ENCODE measurements around the gene IL2RA. TPM values are rescaled to one million over a fixed set of nuclear protein-coding genes. Genes with fewer than 3 reads are reported as not detected.

IL2RA gene
- total and polyA plus RNA-seq, 2 donors (not counting 3 experiments of a cell fraction or from before 2014, with no cell fraction given) = not detected

- Histone ChIP-seq H3K4me2 (ENCODE audit: insufficient read depth, low read length) (no peak overlapping the region), H3K9me1 (replicated peaks; ENCODE audit: control insufficient read depth, extremely low read depth, insufficient read depth, low read length) (no peaks in the 10 kb centered on the region), H3K79me2 (ENCODE audit: control insufficient read depth, insufficient read depth, low read length) (no peaks in the 10 kb centered on the region), H3K9me3 (replicated peaks; ENCODE audit: control insufficient read depth, insufficient read depth, low read length) (no peaks in the 10 kb centered on the region), H4K20me1 (replicated peaks; ENCODE audit: control insufficient read depth, extremely low read depth, insufficient read depth, low read length) (no peaks in the 10 kb centered on the region), H3K4me3 (replicated peaks in 1 of 3; ENCODE audit: insufficient read depth in 1 of 3, low read depth in 1 of 3, low read length in 3 of 3) (no peak overlapping the region), H2AFZ (ENCODE audit: low read depth, low read length) (no peak overlapping the region), H3K27ac (ENCODE audit: insufficient read depth, low read depth, low read length) (no peak overlapping the region), H3K4me1 (ENCODE audit: control insufficient read depth, extremely low read depth, insufficient read depth, low read length) (no peaks in the 10 kb centered on the region), H3K36me3 (ENCODE audit: control insufficient read depth in 2 of 2, extremely low read depth in 1 of 2, insufficient read depth in 2 of 2, low read length in 2 of 2) (no peaks in the 10 kb centered on the region), H3K9ac (replicated peaks; ENCODE audit: extremely low read depth, insufficient read depth, low read length) (no peak overlapping the region), H3K27me3 (ENCODE audit: control insufficient read depth in 2 of 2, insufficient read depth in 2 of 2, low read length in 2 of 2) (no peaks in the 10 kb centered on the region)
- CTCF ChIA-PET = interaction anchor here (0.6 to 1.1 kb wide), 2 partner anchors 22 to 554 kb away, joined by 3 to 4 read pairs; no protein-coding TSS in a partner anchor
- intact Hi-C loops (cut with micrococcal nuclease) (no loop called here), dilution Hi-C loops (cut with MboI; ENCODE audit: extremely low pct_ligation_motif_present, low sequenced_read_pairs) (no loop called here)
- no peak for DNase-seq (ENCODE audit: low read depth, low spot score)
- POLR2A ChIA-PET = no interaction called here
- no peak for FAIRE-seq
- TF ChIP-seq POLR2AphosphoS5 (IDR thresholded peaks at IDR 0.05; ENCODE audit: insufficient read depth, low read depth, low read length) (no peak), GATA2 (IDR thresholded peaks at IDR 0.05; ENCODE audit: insufficient read depth, insufficient read length, low read depth, low read length) (no peak), MYC (IDR thresholded peaks at IDR 0.05; ENCODE audit: low read depth, low read length) (no peak), POLR2A (IDR thresholded peaks at IDR 0.05; ENCODE audit: low read depth, low read length) (no peak), EZH2 (IDR thresholded peaks at IDR 0.05; ENCODE audit: borderline replicate concordance, low read depth, low read length, severe bottlenecking) (no peak), CTCF (IDR thresholded peaks at IDR 0.05; ENCODE audit: extremely low read depth in 1 of 2, insufficient read depth in 1 of 2, low read depth in 1 of 2, low read length in 2 of 2) (no peak), FOS (IDR thresholded peaks at IDR 0.05; ENCODE audit: borderline replicate concordance, insufficient read depth, low read length) (no peak), JUN (IDR thresholded peaks at IDR 0.05; ENCODE audit: borderline replicate concordance, insufficient read depth, insufficient read length, low read depth) (no peak), MAX (IDR thresholded peaks at IDR 0.05; ENCODE audit: insufficient read depth, insufficient read length) (no peak)
- BruUV-seq (replicated peaks) = no TSS peak
These were observed 31.9 kb downstream of the IL2RA start for GRCh38 chr10:6030217-6030616.

All from endothelial cell of umbilical vein (primary cell).